GM23338 (cell line): Measurements from ENCODE around the gene DACH1. TPM values are rescaled to one million over a fixed set of nuclear protein-coding genes. Genes with fewer than 3 reads are reported as not detected.
A peak's percentile ranks its signal among the peaks of the same experiment; 100 is the strongest.

ENCODE experiments used
- ATAC-seq: fragments of 200-7000 bp; cut with Tn5 transposase; 3 replicates; pipeline ENCODE4 v1.9.1; 2020
- DNase-seq: peaks from one replicate; pipeline ENCODE4 v3.0.0-alpha.2; 2015; ENCODE audit warnings: low spot score
- H2AFZ ChIP-seq: fragments of 200-600 bp; sonication (generic); 2 replicates; pipeline ENCODE4 v1.8.0; 2016; ENCODE audit warnings: antibody characterized with exemption, mild to moderate bottlenecking, moderate library complexity
- H3F3A ChIP-seq: fragments of 200-600 bp; sonication (generic); replicated peaks from 2 replicates; pipeline ENCODE4 v1.8.0; 2017; ENCODE audit warnings: antibody characterized with exemption, mixed run types, low read depth
- H3K27ac ChIP-seq: fragments of 200-600 bp; sonication (generic); 2 replicates; pipeline ENCODE4 v1.6.1; 2016; ENCODE audit warnings: low read depth
- H3K27me3 ChIP-seq: fragments of 200-600 bp; sonication (generic); 2 replicates; pipeline ENCODE4 v1.8.0; 2016; ENCODE audit warnings: mild to moderate bottlenecking, mixed run types, moderate library complexity; ENCODE audit not compliant: insufficient read depth
- H3K36me3 ChIP-seq: fragments of 200-600 bp; sonication (generic); 2 replicates; pipeline ENCODE4 v1.8.0; 2016; ENCODE audit warnings: mild to moderate bottlenecking; ENCODE audit not compliant: insufficient read depth
- H3K4me1 ChIP-seq: fragments of 200-600 bp; sonication (generic); 2 replicates; pipeline ENCODE4 v1.8.0; 2016; ENCODE audit warnings: mild to moderate bottlenecking, moderate library complexity; ENCODE audit not compliant: insufficient read depth
- H3K4me2 ChIP-seq: fragments of 200-600 bp; sonication (generic); 2 replicates; pipeline ENCODE4 v1.7.1; 2017; ENCODE audit warnings: mixed run types
- H3K4me3 ChIP-seq: fragments of 200-600 bp; sonication (generic); 2 replicates; pipeline ENCODE4 v1.6.1; 2016; ENCODE audit warnings: mixed run types
- H3K79me2 ChIP-seq: fragments of 200-600 bp; sonication (generic); replicated peaks from 2 replicates; pipeline ENCODE4 v1.8.0; 2017; ENCODE audit warnings: mild to moderate bottlenecking; ENCODE audit not compliant: insufficient read depth
- H3K9me2 ChIP-seq: fragments of 200-600 bp; sonication (generic); 2 replicates; pipeline ENCODE4 v1.8.0; 2017; ENCODE audit not compliant: insufficient read depth
- H4K20me1 ChIP-seq: fragments of 200-600 bp; sonication (generic); replicated peaks from 2 replicates; pipeline ENCODE4 v1.8.0; 2017; ENCODE audit warnings: mild to moderate bottlenecking; ENCODE audit not compliant: insufficient read depth
- H3K27ac Mint-ChIP-seq: 2 replicates; pipeline ENCODE4 v1.8.0; 2020; ENCODE audit warnings: inconsistent platforms, mild to moderate bottlenecking, moderate library complexity, mixed read lengths
- H3K27me3 Mint-ChIP-seq: 3 replicates; pipeline ENCODE4 v1.8.0; 2022; ENCODE audit warnings: low read depth, mild to moderate bottlenecking, moderate library complexity, mixed read lengths, inconsistent platforms; ENCODE audit not compliant: insufficient read depth, poor library complexity
- H3K36me3 Mint-ChIP-seq: 3 replicates; pipeline ENCODE4 v1.8.0; 2021; ENCODE audit warnings: low read depth, mild to moderate bottlenecking, inconsistent platforms, moderate library complexity, mixed read lengths
- H3K4me1 Mint-ChIP-seq: 3 replicates; pipeline ENCODE4 v1.8.0; 2020; ENCODE audit warnings: mild to moderate bottlenecking, inconsistent platforms, mixed read lengths
- H3K4me3 Mint-ChIP-seq: 3 replicates; pipeline ENCODE4 v1.8.0; 2021; ENCODE audit warnings: moderate library complexity, mild to moderate bottlenecking, inconsistent platforms, mixed read lengths
- H3K9me3 Mint-ChIP-seq: 3 replicates; pipeline ENCODE4 v1.8.0; 2020; ENCODE audit warnings: moderate library complexity, mild to moderate bottlenecking, inconsistent platforms, mixed read lengths
- CREB1 ChIP-seq: fragments of 250-450 bp; sonication (Bioruptor Pico); IDR thresholded peaks from 2 replicates; pipeline ENCODE4 v1.5.0; 2020; ENCODE audit warnings: low read depth, mild to moderate bottlenecking, moderate library complexity
- EZH2phosphoT487 ChIP-seq: fragments of 200-600 bp; sonication (generic); IDR thresholded peaks from one replicate; pipeline ENCODE4 v1.8.1; 2018; ENCODE audit warnings: antibody characterized with exemption; ENCODE audit not compliant: unreplicated experiment
- JUNB ChIP-seq: IDR thresholded peaks from one replicate; pipeline ENCODE4 v1.6.1; 2016; ENCODE audit warnings: antibody characterized with exemption; ENCODE audit not compliant: unreplicated experiment
- NANOG ChIP-seq: IDR thresholded peaks from 2 replicates; pipeline ENCODE4 v1.6.1; 2016; ENCODE audit warnings: antibody characterized with exemption, borderline replicate concordance
- POLR2AphosphoS5 ChIP-seq: IDR thresholded peaks from 2 replicates; pipeline ENCODE4 v1.6.1; 2016; ENCODE audit warnings: antibody characterized with exemption, low read depth
- STAT1 ChIP-seq: IDR thresholded peaks from one replicate; pipeline ENCODE4 v1.6.1; 2016; ENCODE audit warnings: antibody characterized with exemption; ENCODE audit not compliant: unreplicated experiment
- polyA plus RNA-seq: library from polyadenylated mRNA; unstranded; fragments of >200 nt; fragmentation: Nextera tagmentation; extraction: Ambion mirVana; gene quantifications from 2 replicates; pipeline ENCODE4 v1.2.1, GENCODE V29; 2016
- total RNA-seq: library from RNA; depleted of rRNA; stranded (reverse); fragments of >200 nt; shearing (Covaris generic); gene quantifications from 2 replicates; pipeline ENCODE4 v1.2.3, GENCODE V29; 2014
- TF ChIP-seq, protein P1 (sequence below): fragments of 250-450 bp; sonication (Bioruptor Pico); IDR thresholded peaks from 2 replicates; pipeline ENCODE4 v1.5.0; 2020; ENCODE audit warnings: mild to moderate bottlenecking, moderate library complexity
- TF ChIP-seq, protein P2 (sequence below), 2 experiments: fragments of 200-600 bp in 1 of 2; sonication (generic) in 1 of 2; conservative IDR thresholded peaks; 2 replicates each; pipeline versions ENCODE4 v1.5.1 to v1.6.1; 2016 to 2017; ENCODE audit warnings: antibody characterized with exemption in 2 of 2, low read depth in 2 of 2, mild to moderate bottlenecking in 2 of 2, moderate library complexity in 1 of 2

Gene DACH1
- total and polyA plus RNA-seq, 2 experiments from 2014 or later, result 0.45 to 0.57 TPM

DNA sequence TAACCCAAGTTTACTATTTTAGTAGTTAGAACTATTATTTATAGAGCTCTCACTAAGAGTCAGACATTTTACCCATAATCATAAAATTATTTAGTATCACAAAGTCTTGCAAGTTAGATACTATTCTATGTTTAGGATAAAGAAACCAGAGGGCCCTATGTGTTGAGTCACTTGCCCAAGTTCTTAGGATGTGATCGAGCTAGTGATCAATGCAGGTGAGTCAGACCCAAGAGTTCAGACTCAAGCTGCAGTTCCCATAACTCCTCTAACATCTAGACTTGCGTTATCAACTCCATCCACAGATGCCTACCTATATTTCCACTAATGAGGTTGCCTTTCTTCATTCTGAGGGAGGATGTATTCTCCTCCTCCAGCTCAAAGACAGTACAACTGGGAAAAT, 53.8 kb downstream of the DACH1 start:
- Mint-ChIP-seq H3K4me1 (no peaks in the 10 kb centered on the region), H3K27me3 (no peaks in the 10 kb centered on the region), H3K9me3 (no peaks in the 10 kb centered on the region), H3K36me3 (no peaks in the 10 kb centered on the region), H3K4me3 (no peak overlapping the region), H3K27ac (no peak overlapping the region)
- DNase-seq, result no peak
- TF ChIP-seq STAT1 (no peak), JUNB (no peak)
- no peak for ATAC-seq
- Histone ChIP-seq H3K27ac (no peak overlapping the region), H3K4me1 (no peaks in the 10 kb centered on the region), H3F3A (no peaks in the 10 kb centered on the region), H3K4me2 (no peak overlapping the region), H3K27me3 (no peaks in the 10 kb centered on the region), H3K9me2 (no peaks in the 10 kb centered on the region), H3K36me3 (no peaks in the 10 kb centered on the region), H4K20me1 (no peaks in the 10 kb centered on the region), H2AFZ (no peak overlapping the region), H3K4me3 (no peak overlapping the region), H3K79me2 (no peaks in the 10 kb centered on the region)

DNA sequence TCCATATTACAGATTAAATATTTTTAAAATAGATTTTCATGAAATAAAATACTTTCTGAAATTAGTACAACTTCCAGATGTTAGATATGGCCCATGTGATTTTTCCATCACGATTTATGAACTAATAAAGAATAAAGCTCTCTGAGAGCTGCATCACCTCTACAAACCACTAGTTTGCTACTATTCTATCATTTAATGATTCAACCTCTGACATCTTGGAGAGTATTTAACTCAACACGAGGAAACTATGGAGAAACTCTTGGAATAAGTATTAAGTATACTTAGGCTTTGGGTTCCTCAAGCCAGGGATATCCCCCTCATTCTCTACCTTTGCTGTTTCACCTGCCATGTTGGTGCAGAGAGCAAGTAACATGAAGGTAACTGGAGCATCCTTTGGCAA, 55.7 kb downstream of the DACH1 start:
- Histone ChIP-seq H3K4me2 (no peak overlapping the region), H3K79me2 (no peaks in the 10 kb centered on the region), H3K27me3 (no peaks in the 10 kb centered on the region), H2AFZ (no peak overlapping the region), H3K4me3 (no peak overlapping the region), H3K36me3 (no peaks in the 10 kb centered on the region), H3K4me1 (no peaks in the 10 kb centered on the region), H4K20me1 (no peaks in the 10 kb centered on the region), H3K27ac (no peak overlapping the region), H3F3A (no peaks in the 10 kb centered on the region), H3K9me2 (no peaks in the 10 kb centered on the region)
- ATAC-seq (no peak), DNase-seq (peak; percentile 13)
- Mint-ChIP-seq H3K9me3 (no peaks in the 10 kb centered on the region), H3K27me3 (no peaks in the 10 kb centered on the region), H3K4me3 (no peak overlapping the region), H3K36me3 (no peaks in the 10 kb centered on the region), H3K27ac (no peak overlapping the region), H3K4me1 (no peaks in the 10 kb centered on the region)
- TF ChIP-seq NANOG (no peak), POLR2AphosphoS5 (no peak), CREB1 (CRISPR knock-in tag) (no peak), EZH2phosphoT487 (no peak)
- TF ChIP-seq, protein P1, sequence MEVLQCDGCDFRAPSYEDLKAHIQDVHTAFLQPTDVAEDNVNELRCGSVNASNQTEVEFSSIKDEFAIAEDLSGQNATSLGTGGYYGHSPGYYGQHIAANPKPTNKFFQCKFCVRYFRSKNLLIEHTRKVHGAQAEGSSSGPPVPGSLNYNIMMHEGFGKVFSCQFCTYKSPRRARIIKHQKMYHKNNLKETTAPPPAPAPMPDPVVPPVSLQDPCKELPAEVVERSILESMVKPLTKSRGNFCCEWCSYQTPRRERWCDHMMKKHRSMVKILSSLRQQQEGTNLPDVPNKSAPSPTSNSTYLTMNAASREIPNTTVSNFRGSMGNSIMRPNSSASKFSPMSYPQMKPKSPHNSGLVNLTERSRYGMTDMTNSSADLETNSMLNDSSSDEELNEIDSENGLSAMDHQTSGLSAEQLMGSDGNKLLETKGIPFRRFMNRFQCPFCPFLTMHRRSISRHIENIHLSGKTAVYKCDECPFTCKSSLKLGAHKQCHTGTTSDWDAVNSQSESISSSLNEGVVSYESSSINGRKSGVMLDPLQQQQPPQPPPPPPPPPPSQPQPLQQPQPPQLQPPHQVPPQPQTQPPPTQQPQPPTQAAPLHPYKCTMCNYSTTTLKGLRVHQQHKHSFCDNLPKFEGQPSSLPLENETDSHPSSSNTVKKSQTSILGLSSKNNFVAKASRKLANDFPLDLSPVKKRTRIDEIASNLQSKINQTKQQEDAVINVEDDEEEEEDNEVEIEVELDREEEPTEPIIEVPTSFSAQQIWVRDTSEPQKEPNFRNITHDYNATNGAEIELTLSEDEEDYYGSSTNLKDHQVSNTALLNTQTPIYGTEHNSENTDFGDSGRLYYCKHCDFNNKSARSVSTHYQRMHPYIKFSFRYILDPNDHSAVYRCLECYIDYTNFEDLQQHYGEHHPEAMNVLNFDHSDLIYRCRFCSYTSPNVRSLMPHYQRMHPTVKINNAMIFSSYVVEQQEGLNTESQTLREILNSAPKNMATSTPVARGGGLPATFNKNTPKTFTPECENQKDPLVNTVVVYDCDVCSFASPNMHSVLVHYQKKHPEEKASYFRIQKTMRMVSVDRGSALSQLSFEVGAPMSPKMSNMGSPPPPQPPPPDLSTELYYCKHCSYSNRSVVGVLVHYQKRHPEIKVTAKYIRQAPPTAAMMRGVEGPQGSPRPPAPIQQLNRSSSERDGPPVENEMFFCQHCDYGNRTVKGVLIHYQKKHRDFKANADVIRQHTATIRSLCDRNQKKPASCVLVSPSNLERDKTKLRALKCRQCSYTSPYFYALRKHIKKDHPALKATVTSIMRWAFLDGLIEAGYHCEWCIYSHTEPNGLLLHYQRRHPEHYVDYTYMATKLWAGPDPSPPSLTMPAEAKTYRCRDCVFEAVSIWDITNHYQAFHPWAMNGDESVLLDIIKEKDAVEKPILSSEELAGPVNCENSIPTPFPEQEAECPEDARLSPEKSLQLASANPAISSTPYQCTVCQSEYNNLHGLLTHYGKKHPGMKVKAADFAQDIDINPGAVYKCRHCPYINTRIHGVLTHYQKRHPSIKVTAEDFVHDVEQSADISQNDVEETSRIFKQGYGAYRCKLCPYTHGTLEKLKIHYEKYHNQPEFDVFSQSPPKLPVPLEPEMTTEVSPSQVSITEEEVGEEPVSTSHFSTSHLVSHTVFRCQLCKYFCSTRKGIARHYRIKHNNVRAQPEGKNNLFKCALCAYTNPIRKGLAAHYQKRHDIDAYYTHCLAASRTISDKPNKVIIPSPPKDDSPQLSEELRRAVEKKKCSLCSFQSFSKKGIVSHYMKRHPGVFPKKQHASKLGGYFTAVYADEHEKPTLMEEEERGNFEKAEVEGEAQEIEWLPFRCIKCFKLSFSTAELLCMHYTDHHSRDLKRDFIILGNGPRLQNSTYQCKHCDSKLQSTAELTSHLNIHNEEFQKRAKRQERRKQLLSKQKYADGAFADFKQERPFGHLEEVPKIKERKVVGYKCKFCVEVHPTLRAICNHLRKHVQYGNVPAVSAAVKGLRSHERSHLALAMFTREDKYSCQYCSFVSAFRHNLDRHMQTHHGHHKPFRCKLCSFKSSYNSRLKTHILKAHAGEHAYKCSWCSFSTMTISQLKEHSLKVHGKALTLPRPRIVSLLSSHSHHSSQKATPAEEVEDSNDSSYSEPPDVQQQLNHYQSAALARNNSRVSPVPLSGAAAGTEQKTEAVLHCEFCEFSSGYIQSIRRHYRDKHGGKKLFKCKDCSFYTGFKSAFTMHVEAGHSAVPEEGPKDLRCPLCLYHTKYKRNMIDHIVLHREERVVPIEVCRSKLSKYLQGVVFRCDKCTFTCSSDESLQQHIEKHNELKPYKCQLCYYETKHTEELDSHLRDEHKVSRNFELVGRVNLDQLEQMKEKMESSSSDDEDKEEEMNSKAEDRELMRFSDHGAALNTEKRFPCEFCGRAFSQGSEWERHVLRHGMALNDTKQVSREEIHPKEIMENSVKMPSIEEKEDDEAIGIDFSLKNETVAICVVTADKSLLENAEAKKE (CRISPR knock-in tag), result no peak
- TF ChIP-seq, protein P2, sequence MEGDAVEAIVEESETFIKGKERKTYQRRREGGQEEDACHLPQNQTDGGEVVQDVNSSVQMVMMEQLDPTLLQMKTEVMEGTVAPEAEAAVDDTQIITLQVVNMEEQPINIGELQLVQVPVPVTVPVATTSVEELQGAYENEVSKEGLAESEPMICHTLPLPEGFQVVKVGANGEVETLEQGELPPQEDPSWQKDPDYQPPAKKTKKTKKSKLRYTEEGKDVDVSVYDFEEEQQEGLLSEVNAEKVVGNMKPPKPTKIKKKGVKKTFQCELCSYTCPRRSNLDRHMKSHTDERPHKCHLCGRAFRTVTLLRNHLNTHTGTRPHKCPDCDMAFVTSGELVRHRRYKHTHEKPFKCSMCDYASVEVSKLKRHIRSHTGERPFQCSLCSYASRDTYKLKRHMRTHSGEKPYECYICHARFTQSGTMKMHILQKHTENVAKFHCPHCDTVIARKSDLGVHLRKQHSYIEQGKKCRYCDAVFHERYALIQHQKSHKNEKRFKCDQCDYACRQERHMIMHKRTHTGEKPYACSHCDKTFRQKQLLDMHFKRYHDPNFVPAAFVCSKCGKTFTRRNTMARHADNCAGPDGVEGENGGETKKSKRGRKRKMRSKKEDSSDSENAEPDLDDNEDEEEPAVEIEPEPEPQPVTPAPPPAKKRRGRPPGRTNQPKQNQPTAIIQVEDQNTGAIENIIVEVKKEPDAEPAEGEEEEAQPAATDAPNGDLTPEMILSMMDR (conservative IDR thresholded peaks at IDR 0.05; ENCODE audit: low read depth in 2 of 2), result no peak
